Measurements from ENCODE around the gene ERN1.

ERN1 gene

GRCh38 chr17:64042700-64043485 lies 87.1 kb downstream of the ERN1 start:
- TF ChIP-seq GATA3 (IDR thresholded peaks at IDR 0.05; ENCODE audit: low read depth, low read length) (no peak), GATA2 (IDR thresholded peaks at IDR 0.05; ENCODE audit: low read depth, low read length) (no peak)

GRCh38 chr17:64041912-64042311 lies 88.0 kb downstream of the ERN1 start:
- TF ChIP-seq GATA2 (IDR thresholded peaks at IDR 0.05; ENCODE audit: low read depth, low read length), result no peak
- TF ChIP-seq GATA3 (IDR thresholded peaks at IDR 0.05; ENCODE audit: low read depth, low read length), result no peak

GRCh38 chr17:64040206-64040605 lies 89.7 kb downstream of the ERN1 start:
- TF ChIP-seq GATA3 (IDR thresholded peaks at IDR 0.05; ENCODE audit: low read depth, low read length) (no peak), GATA2 (IDR thresholded peaks at IDR 0.05; ENCODE audit: low read depth, low read length) (no peak)

DNA sequence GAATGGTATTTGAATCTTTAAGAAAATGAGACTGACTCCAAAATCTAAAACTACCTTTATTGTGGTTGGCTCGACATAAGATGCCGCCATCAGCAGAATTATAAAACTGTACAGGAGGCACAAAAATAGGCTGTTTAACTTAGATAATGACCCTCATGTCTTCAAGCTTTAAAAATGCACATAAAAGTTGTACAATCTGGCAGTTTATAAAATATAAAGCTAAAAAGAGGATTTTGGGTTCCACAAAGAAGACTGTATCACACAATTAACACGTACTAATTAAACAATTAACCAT lies 90.9 kb downstream of the ERN1 start:
- no peak for TF ChIP-seq GATA3 (IDR thresholded peaks at IDR 0.05; ENCODE audit: low read depth, low read length)
- TF ChIP-seq GATA2 (IDR thresholded peaks at IDR 0.05; ENCODE audit: low read depth, low read length), result no peak

- TF ChIP-seq GATA2 (IDR thresholded peaks at IDR 0.05; ENCODE audit: low read depth, low read length) (no peak), GATA3 (IDR thresholded peaks at IDR 0.05; ENCODE audit: low read depth, low read length) (no peak)
Measured at GRCh38 chr17:64038331-64039105, 91.4 kb downstream of the ERN1 start.

- no peak for TF ChIP-seq GATA3 (IDR thresholded peaks at IDR 0.05; ENCODE audit: low read depth, low read length)
- TF ChIP-seq GATA2 (IDR thresholded peaks at IDR 0.05; ENCODE audit: low read depth, low read length), result no peak
Measured at GRCh38 chr17:64037802-64038201, 92.1 kb downstream of the ERN1 start.

DNA sequence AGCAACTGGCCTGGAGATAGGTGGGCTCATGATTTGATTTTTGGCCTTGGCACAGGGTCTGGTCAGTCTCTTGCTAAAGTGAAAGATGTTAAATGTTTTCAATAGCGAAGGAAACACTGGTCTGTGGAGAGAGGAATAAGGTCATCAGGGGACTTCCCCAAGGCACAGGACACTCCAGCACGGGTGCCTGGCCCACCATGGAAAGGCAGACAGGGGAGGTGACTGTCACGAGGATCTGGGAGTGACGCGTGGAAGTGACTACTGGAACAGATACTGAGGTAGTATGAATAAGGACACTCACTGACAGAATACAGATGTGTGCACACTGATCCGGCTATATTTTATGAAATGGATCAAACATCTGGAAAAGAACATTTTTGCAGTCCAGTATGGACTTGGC lies 92.8 kb downstream of the ERN1 start:
- TF ChIP-seq GATA2 (IDR thresholded peaks at IDR 0.05; ENCODE audit: low read depth, low read length), result no peak
- TF ChIP-seq GATA3 (IDR thresholded peaks at IDR 0.05; ENCODE audit: low read depth, low read length), result no peak

- no peak for TF ChIP-seq GATA3 (IDR thresholded peaks at IDR 0.05; ENCODE audit: low read depth, low read length)
- TF ChIP-seq GATA2 (IDR thresholded peaks at IDR 0.05; ENCODE audit: low read depth, low read length), result no peak
Measured at GRCh38 chr17:64036198-64036922, 93.6 kb downstream of the ERN1 start.

DNA sequence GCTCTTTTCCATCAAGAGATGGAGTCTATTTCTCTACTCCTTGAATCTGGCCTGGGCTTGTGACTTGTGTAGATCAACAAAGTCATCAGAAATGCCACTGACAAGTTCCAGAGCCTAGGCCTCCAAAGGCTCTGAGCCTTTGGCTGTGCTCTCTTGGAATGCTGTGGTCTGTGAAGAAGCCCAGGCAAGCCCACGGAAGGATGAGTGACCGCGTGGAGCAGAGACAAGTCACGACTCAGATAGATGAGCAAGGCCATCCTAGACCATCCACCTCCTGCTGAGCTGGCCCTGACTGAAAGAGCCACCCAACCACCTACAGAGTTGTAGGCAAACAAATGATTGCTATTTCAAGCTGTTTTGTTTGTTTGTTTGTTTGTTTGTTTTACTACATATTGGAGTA lies 97.9 kb downstream of the ERN1 start:
- TF ChIP-seq GATA2 (IDR thresholded peaks at IDR 0.05; ENCODE audit: low read depth, low read length), result no peak
- no peak for TF ChIP-seq GATA3 (IDR thresholded peaks at IDR 0.05; ENCODE audit: low read depth, low read length)

DNA sequence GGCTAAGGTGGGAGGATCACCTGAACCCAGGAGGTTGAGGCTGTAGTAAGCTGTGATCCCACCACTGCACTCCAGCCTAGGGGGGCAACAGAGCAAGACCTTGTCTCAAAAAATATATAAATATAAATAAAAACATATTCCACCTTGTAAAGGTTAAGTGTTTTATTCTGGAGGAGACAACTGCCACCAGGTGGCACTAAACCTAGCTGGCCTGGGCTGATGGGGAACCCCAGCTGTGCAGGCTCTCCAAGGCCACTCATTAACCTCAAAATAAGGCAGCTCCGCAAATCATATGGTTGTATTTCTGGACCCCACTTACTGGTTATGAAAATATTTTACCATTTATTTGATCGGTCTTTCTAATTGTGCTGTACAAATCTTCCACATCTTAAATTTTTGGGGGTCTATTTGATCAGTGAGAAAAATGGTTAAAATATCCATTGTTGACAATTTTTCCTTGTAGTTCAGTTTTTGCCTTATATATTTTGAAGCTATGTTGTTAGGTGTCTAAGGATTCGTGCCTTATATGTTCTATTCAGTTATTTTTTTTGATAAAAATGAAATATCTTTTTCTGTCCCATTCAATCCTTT lies 101.0 kb downstream of the ERN1 start:
- TF ChIP-seq GATA2 (IDR thresholded peaks at IDR 0.05; ENCODE audit: low read depth, low read length), result no peak
- no peak for TF ChIP-seq GATA3 (IDR thresholded peaks at IDR 0.05; ENCODE audit: low read depth, low read length)

DNA sequence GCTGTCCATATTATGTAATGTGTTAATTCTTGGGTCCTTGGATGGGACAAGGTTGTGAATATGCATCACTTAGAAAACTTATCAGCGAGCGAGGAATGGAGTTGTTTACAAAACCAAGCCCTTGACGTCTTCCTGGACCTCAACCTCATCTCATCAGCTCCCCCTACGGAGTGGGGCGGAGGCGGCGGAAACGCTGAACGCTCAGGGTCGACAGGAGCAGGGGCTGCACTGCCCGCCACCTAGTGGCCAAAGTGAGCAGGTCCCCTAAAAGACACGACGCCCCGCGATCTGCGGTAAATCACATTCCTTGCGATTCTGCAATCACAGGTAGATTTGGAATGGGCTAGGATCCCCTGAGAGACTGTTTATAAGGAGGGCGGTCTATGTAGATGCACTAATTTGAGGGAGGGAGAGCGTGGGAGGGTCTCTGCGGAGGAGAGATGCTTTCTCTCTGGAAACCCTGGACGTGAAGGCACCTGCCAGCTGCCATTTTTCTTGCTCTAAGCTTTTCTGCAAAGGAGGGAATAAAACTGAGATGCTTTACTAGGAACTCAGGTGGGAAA lies 104.1 kb downstream of the ERN1 start:
- TF ChIP-seq GATA2 (IDR thresholded peaks at IDR 0.05; ENCODE audit: low read depth, low read length), result no peak
- TF ChIP-seq GATA3 (IDR thresholded peaks at IDR 0.05; ENCODE audit: low read depth, low read length), result no peak

- TF ChIP-seq GATA3 (IDR thresholded peaks at IDR 0.05; ENCODE audit: low read depth, low read length) (no peak), GATA2 (IDR thresholded peaks at IDR 0.05; ENCODE audit: low read depth, low read length) (no peak)
Measured at GRCh38 chr17:64024781-64025731, 104.9 kb downstream of the ERN1 start.

DNA sequence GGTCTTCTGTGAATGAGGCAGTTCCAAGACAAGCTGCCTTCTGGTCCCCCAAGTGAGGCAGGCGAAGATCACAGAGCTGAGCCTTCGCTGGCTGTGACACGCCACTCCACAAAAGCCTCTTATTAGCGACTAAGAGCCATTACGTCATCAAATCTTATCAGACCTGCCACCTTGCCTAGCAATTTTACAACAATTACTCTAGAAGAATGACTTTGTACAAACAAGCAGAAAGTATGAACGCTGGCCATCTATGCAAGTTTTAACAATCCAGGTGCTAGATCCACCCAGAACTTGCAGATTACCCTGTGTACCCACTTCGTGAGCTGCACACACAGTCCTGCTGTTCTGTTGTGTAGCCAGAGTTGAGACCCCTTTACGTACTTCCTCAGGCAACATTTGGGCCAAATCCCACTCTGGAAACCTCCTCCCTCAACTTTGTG lies 105.7 kb downstream of the ERN1 start:
- TF ChIP-seq GATA2 (IDR thresholded peaks at IDR 0.05; ENCODE audit: low read depth, low read length) (no peak), GATA3 (IDR thresholded peaks at IDR 0.05; ENCODE audit: low read depth, low read length) (no peak)

All from SH-SY5Y (cell line).